GM23338 (cell line): ENCODE measurements around the gene TNK2.

ENCODE experiments used
- CREB1 ChIP-seq: fragments of 250-450 bp; sonication (Bioruptor Pico); IDR thresholded peaks from 2 replicates; pipeline ENCODE4 v1.5.0; 2020; ENCODE audit warnings: low read depth, mild to moderate bottlenecking, moderate library complexity
- CTCF ChIP-seq, 2 experiments: fragments of 200-600 bp in 1 of 2; sonication (generic) in 1 of 2; conservative IDR thresholded peaks; 2 replicates each; pipeline versions ENCODE4 v1.5.1 to v1.6.1; 2016 to 2017; ENCODE audit warnings: antibody characterized with exemption in 2 of 2, low read depth in 2 of 2, mild to moderate bottlenecking in 2 of 2, moderate library complexity in 1 of 2
- ETS1 ChIP-seq: IDR thresholded peaks from 2 replicates; pipeline ENCODE4 v1.6.1; 2016; ENCODE audit warnings: antibody characterized with exemption
- EZH2 ChIP-seq: fragments of 200-600 bp; sonication (generic); IDR thresholded peaks from one replicate; pipeline ENCODE4 v1.8.0; 2017; ENCODE audit warnings: antibody characterized with exemption, mild to moderate bottlenecking, low read depth; ENCODE audit not compliant: unreplicated experiment
- EZH2phosphoT487 ChIP-seq: fragments of 200-600 bp; sonication (generic); IDR thresholded peaks from one replicate; pipeline ENCODE4 v1.8.1; 2018; ENCODE audit warnings: antibody characterized with exemption; ENCODE audit not compliant: unreplicated experiment
- JUNB ChIP-seq: IDR thresholded peaks from one replicate; pipeline ENCODE4 v1.6.1; 2016; ENCODE audit warnings: antibody characterized with exemption; ENCODE audit not compliant: unreplicated experiment
- NANOG ChIP-seq: IDR thresholded peaks from 2 replicates; pipeline ENCODE4 v1.6.1; 2016; ENCODE audit warnings: antibody characterized with exemption, borderline replicate concordance
- POLR2AphosphoS5 ChIP-seq: IDR thresholded peaks from 2 replicates; pipeline ENCODE4 v1.6.1; 2016; ENCODE audit warnings: antibody characterized with exemption, low read depth
- REST ChIP-seq: IDR thresholded peaks from one replicate; pipeline ENCODE4 v1.6.1; 2018; ENCODE audit warnings: antibody characterized with exemption; ENCODE audit not compliant: unreplicated experiment
- STAT1 ChIP-seq: IDR thresholded peaks from one replicate; pipeline ENCODE4 v1.6.1; 2016; ENCODE audit warnings: antibody characterized with exemption; ENCODE audit not compliant: unreplicated experiment
- ZNF114 ChIP-seq: fragments of 250-450 bp; sonication (Bioruptor Pico); IDR thresholded peaks from 2 replicates; pipeline ENCODE4 v1.5.0; 2020; ENCODE audit warnings: mild to moderate bottlenecking, moderate library complexity
- ZNF331 ChIP-seq: fragments of 250-450 bp; sonication (Bioruptor Pico); IDR thresholded peaks from 2 replicates; pipeline ENCODE4 v1.5.0; 2020; ENCODE audit warnings: low read depth, mild to moderate bottlenecking, moderate library complexity
- ZNF462 ChIP-seq: fragments of 250-450 bp; sonication (Bioruptor Pico); IDR thresholded peaks from 2 replicates; pipeline ENCODE4 v1.5.0; 2020; ENCODE audit warnings: mild to moderate bottlenecking, moderate library complexity

- TF ChIP-seq CTCF (conservative IDR thresholded peaks at IDR 0.05; ENCODE audit: low read depth in 2 of 2), result no peak
- TF ChIP-seq STAT1, result no peak
- TF ChIP-seq EZH2, result no peak
- TF ChIP-seq POLR2AphosphoS5, result no peak
- no peak for TF ChIP-seq EZH2phosphoT487
- no peak for TF ChIP-seq ETS1
- no peak for TF ChIP-seq REST
- TF ChIP-seq NANOG, result no peak
- no peak for TF ChIP-seq ZNF331 (CRISPR knock-in tag)
- no peak for TF ChIP-seq JUNB
- TF ChIP-seq CREB1, result no peak
- no peak for TF ChIP-seq ZNF114
- no peak for TF ChIP-seq ZNF462 (CRISPR knock-in tag)
Measured at GRCh38 chr3:195817578-195818135, 90.7 kb downstream of the TNK2 start.
